HG03025 (cell line): ENCODE data around the gene TRAF7.
"Not testable (repeated sequence)": the region's sequence is repeated elsewhere in the genome, so short reads cannot be mapped to it uniquely, and the experiment has no call there.

Experiments
- ATAC-seq: cut with Tn5 transposase; IDR thresholded peaks from one replicate; pipeline ENCODE4 v1.9.1; 2021; ENCODE audit warnings: mild to moderate bottlenecking, moderate library complexity; ENCODE audit not compliant: unreplicated experiment, low FRiP score

Gene TRAF7

DNA sequence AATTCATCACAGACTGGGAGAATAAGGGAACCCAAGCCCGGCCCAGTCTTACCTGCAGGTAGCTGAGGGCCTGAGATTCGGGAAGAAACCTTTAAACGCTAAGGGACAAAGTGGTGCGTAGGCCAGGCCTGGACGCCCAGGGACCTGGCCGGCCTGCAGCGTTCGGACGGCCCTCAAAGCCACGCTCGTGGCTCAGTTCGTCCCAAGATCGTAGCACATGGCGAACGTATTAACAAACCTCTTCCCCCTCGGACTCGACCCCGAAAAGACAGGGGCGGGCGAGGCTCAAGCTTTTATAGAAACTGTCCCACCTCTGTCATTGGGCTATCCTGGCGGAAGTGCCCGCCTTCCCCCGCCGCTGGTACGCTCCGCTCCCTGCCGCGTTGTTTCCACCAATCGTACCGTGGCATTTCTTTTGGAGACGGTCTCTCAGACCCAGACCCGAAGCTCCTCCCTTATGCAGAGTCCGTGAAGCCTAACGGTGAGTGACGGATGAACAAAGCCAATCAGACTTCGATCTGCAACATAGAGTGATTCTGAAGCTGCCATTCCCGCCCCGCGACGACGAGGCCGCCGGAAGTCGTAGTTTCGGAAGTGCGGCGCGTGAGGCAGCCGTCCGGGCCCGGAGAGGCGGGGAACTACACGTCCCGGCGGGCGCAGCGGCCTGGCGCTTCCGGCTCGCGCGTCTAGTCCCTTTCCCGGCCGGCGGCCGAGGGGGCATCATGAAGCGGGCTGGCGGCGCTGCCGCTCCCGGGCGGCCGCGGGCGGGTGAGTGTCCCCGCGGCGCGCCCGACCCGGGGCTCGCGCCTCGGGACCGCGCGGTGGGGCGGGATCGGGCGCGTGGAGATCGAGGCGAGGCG, at the start of gene TRAF7:
TSS of gene TRAF7 (plus strand) at position 692 of the 860 bp plus-strand sequence. CDS start 8,139 bp downstream, outside the sequence.
- peak; percentile 78 for ATAC-seq

DNA sequence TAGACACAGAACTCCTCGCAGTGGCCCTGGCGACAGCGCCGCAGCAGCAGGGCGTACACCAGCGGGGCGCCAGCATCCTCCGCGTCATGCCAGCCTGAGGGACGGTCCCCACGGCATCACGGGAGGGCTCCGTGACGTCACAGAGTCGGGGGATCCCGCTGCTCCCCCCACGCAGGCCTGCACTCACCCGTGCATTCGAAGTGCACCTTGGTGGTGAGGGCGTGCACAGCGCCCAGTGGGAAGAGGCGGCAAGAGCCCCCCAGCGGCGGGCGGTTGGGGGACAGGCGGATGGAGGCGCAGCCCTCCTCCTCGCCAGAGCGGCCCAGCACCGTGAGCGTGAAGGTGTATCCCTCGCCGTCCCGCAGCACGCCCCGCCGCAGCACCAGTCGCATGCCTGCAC, 49.4 kb upstream of the TRAF7 start:
- not testable (repeated sequence) for ATAC-seq

DNA sequence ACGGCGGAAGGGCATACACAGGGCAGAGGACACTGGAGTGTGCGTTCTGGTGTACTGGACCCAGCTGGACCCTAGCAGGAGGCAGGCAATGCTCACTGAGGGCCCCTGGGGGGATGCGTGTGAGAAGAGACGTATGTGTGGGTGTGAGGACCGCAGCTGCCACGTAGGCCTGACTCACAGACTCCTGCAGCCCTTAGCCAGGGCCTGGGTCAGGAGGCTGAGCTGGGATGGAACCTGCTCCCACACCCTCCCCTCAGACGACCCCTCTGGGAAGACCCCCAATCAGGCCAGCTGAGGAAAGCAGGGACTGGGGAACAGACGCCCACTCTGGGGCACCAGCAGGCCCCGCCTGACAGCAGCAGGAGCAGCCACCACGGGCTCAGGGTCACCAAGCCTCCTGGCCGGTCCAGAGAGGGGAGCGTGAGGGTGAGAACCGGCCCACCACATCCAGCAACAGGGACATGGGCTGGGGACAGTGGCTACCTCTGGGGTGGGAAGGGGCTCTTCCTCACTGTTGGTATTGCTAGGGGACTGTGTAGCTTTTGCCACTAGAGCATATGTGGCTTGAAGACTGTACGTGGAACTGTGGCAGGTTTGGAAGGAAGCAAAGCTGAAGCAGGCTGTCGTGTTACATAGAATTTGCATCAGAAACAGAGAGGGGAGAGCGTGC, 48.3 kb upstream of the TRAF7 start:
- not testable (repeated sequence) for ATAC-seq

DNA sequence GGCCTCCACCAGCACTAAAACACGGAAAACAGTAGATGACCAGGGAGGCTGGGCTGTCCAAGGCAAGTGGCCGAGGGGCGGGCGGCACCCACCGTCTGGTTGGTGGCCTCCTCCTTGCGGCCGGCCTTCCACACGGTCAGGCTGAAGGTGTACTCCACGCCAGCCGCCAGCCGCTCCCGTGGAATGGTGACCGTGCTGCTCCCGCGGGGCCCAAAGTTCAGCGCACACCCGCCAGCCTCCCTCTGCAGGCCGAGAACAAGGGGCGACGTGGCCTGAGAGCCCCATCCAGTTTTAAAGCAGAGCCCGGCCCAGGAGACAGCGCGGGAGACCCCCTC, 47.8 kb upstream of the TRAF7 start:
- ATAC-seq = not testable (repeated sequence)

DNA sequence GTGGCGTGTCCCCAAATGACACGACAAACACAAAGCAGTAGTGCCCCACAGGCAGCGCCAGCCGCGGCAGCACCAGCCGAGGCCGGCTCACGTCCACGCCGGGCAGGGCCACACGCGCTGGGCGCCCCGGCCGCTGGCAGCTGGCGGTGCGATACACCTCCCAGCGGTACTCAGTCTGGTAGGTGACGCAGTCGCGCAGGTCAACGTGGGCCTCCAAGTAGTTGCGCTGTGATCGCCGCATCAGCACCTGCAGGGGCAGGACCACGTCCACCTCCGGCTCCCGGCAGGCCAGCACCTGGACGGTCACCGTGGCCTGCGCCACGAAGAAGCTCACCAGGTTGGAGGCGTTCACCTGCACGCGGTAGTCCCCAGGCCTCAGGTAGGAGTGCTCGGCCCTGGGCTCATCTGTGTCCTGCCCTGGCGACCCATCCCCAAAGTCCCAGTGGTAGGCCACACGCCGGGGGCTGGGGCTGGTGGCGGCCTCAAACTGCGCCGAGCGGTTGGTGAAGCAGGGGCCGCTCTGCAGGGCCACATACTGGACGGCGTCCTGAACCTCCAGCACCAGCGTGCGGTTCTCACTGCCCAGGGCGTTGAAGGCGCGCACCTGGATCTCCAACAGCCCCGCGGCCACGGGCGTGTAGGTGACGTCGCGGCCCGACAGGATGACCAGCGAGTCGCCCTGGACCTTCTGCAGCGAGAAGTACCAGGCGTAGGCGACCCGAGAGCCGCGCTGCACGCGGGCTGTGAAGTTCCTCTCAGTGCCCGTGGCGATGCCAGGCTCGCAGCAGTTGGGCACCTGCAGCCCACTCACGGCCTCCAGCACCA, 46.9 kb upstream of the TRAF7 start:
- not testable (repeated sequence) for ATAC-seq

DNA sequence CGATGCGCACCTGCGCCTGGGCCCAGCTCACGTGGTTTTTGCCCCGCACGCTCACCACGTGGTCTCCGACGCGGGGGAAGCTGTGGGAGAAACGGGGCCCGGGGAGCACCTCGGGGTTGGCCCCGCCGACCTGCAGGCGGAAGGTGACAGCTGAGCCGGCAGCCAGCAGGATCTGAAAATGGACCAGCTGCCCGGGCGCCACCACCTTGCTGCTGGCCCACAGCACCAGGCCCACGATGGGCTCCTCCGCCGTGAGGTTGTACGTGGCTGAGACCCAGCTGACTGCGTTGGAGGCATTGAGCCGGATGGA, 46.4 kb upstream of the TRAF7 start:
- ATAC-seq = not testable (repeated sequence)

DNA sequence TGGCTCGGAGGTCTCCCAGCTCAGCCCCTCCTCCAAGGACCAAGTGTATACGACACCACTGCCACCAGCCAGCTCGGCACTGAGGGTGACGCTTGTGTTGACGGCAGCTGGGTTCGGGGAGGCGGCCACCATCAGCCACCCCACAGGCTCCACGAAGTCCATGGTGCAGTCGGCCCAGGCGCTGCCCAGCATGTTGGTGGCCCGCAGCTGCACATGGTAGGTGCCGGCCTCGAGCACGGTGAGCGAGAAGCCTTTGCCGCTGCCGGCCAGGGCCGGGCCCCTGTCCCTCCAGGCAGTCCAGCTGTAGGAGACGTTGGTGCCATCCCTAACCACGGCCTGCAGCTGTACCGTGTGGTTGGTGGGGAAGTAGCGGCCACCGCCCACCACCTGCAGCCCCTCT, 45.7 kb upstream of the TRAF7 start:
- not testable (repeated sequence) for ATAC-seq

DNA sequence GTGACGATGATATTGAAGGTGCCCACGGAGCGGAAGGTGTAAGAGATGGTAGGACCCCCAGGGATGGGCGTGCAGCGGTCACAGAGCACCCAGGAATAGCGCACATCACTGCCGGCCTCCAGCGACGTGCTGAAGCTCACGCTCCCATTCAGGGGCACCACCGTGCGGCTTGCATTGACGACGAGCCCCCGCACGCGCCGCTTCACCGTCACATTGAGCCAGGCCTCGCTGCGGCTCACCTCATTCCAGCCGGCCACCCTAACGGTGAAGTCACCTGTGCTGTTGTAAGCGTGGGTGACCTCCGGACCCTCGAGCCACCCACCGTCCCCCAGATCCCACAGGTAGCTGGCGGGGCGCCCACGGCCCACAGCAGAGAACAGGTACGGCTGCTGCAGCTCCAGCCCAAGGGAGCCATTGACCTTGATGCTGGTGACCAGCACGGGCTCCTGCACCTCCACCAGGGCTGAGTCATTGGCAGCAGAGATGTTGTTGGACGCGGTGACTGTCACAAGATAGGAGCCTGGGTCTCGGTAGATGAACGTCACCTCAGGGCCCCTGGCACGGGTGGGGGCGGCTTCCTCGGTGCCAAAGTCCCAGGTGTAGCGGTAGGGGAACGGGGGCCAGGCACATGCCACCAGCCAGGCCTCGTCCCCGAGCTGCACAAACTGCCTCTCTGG, 45.1 kb upstream of the TRAF7 start:
- not testable (repeated sequence) for ATAC-seq

DNA sequence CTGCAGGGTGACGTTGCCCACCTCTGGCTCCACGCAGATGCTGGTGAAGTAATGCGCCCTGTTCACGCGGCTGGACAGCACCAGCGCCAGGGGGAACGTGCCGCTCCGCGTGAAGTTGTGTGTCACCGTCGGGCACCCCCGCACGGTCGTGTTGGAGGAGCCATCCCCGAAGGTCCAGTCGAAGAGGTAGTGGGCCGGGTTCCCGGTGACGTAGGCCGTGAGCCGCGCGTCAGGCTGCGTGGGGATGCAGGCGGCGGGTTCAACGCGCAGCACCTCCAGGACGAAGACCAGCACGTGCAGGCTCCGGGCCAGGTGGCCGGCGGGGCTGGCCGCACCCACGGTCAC, 44.6 kb upstream of the TRAF7 start:
- ATAC-seq = not testable (repeated sequence)

DNA sequence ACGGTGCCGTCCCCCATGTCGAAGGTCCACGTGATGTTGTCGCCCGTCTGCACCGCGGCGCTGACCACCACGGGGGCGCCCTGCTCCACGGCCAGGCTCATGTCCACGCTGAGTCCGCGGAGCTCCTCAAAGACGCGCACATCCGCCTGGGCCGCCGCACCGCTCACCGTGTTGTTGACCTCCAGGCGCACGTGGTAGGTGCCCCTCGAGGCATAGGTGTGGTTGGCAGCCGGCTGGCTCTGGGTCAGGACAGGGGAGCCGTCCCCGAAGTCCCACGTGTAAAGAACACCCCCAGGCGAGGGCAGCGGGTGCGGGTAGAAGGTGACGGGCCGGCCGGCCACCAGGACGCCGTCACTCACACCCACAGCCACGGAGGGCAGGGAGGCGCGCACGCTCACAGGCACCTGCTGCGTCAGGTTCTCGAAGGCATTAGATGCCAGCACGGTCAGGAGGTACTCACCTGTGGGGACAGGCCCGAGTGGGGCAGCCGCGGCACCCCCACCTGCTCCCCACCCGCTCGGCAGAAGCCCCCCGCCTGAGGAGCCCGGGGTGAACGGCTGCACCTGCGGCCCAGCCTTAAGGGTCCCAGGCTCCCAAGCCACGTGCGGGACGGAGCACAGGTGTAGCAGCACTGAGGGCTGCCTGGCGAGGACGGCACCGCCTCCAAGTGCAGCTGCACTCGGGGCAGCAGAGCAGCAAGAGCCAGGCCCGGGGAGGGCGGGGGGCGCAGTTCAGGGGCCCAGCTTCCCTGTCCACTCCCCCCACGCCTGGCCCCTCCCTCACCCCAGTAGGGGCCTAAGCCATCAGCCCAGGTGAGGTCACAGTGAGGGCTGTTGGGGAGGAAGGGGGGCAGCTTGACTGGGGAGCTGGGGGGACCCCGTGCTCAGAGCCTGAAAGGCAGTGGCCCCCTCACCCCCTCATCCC, 43.9 kb upstream of the TRAF7 start:
- not testable (repeated sequence) for ATAC-seq

DNA sequence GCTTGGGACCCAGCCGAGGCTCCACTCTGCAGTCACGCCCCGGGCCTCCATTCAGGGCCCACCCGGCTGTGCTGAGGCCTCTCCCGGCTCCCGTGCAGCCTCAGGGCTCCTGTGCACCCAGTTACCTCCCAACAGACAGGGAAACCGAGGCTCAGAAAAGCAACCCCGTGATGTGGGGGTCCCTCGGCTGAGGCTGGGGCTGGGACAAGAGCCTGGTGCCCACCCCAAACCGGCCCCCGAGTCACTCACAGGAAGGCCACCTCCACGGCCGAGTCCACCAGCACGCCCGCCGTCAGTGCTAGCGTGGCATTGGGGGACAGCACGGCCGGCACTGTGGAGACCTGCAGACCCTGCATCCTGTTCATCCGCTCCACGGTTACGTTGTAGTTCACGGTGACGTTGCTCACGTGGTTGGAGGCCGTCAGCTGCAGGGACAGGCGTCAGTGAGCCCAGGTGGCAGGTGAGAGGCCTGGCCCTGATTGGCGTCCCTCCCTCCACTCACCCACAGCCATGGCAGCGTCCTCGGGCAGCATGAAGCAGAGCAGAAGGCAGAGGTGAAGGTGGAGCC, 43.0 kb upstream of the TRAF7 start:
- ATAC-seq = not testable (repeated sequence)

DNA sequence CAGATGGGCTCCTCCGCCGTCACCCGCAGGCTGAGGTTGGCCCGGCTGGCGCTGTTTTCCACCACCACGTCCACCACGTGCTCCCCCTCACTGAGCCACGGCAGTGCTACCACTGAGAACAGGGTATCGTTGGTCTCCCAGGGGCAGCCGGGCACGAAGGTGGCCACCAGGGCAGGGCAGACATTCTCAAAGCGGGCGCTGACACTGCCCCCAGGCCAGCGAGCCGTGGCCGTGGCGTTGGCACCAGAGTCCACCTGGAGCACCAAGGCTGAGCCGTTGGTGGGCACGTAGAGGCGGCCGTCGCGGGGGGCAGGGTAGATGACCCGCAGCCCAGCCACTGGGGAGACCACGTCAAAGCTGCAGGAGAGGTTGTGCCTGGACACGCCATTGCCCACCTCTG, 41.4 kb upstream of the TRAF7 start:
- ATAC-seq = not testable (repeated sequence)

DNA sequence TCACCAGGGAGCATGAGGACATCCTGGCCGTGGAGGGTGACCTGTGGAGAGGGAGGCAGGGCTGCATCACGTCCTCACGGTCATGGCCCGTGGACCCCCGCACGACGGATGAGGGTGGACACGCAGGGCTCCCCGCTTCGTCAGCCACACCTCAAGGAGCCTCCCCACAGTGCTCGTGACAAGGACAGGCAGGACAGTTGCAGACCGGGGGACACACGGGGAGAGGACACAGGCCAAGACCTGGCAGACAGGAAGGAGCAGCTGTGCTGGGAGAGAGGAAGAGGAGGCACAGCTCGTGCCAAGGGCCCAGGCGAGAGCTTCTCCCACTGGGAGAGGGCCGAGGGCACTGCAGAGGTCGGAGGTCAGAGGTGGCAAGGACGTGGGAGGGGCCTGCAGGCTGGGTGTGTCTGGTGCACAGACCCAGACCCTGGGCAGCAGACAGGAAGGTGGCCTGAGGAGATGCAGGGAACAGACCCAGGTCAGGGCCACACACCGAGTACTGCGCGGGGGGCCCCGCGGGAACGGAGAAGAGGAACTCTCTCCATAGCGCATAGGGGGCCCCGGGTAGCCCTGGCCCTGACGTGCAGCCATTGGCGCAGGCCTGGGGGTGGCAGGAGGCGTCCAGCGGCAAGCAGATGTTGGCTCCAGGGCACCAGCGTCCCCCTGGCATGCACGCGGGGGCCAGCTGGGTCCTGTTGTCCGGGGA, 40.5 kb upstream of the TRAF7 start:
- ATAC-seq = not testable (repeated sequence)

DNA sequence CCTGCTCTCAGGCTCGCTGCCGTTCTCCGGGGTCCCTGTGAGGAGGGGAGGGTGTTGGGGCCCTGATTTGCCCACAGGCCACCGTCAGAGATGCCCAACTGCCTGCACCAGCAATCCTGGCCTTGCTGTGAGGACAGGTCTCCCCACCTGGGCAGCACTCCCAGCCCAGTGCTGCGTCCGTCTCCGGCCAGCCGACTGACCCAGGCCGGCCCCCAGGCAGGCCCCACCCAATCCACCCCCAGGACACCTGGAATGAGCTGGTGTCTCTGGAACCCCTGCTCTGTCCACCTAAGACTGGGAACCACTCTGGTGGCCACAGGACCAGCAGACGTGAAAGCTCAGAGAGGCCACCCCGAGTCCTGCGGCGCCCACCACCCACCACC, 40.0 kb upstream of the TRAF7 start:
- no peak for ATAC-seq

DNA sequence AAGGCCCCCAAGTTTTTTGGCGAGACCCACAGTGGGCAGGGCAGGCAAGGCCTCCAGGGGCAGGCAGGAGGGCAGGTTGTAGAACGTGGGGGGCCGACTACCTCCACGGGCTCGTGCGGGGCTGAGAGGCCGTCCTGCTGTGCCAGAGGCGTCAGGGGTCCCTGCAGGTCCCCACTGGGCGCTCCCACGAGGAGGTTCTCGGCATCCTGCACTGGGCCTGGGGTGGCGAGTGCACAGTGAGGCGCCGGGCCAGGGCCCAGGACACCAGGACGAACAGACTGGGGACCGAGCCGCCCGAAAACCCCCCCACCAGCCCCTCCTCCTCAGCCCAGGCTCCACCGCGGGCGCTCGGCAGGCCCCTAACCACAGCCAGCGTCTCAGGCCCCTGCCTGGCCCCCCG, 39.2 kb upstream of the TRAF7 start:
- not testable (repeated sequence) for ATAC-seq

DNA sequence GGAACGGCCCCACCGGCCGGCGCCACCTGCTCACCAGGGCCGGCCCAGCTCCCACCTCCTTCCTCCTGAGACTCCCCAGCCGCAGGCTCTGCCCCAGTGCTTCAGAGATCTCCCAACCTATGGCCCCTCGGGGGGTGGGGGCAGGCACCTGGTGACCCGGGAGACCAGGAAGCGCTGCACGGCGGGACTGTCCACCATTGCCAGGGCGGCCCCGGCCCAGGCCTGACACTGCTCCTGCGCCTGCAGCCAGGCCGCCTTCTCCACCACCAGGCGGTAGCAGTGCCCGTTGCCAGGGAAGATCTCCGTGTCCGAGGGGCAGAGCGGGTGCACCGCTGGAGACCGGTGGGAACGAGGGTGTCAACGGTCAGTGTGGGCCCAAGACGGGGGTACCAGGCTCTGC, 38.2 kb upstream of the TRAF7 start:
- not testable (repeated sequence) for ATAC-seq

DNA sequence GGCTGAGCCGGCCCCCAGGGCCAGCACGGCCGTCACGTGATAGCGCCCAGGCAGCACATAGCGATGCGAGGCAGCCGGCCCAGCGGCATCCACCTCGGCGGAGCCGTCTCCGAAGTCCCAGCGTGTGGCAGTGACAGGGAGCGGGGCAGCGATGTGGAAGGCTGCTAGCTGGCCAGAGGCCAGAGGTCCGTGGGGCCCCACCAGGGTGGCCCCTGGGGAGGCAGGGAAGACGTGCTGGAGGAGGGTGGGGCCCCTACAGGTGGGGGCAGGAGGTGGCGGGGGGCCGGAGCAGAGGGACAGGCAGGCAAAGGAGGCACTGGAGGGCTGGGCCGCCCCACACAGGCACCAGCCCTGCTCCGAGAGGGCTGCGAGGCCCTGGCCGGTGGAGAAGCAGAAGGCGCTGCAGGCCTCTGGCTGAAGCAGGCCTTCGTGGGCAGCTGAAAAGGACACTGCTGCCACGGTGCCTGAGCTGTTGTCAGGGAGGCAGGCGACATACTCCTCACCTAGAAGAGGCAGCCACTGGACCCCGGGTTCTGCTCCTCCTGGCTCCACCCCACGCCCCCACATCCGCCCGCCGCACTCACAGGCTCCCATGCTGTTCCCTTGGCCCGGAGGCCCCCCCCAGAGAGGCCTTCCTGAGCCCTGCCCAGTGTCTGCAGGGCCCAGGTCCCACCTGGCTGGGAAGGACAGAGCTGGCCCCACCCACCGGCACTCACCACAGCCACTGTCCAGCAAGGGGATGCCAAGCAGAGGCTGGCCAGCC, 37.4 kb upstream of the TRAF7 start:
- ATAC-seq = not testable (repeated sequence)

DNA sequence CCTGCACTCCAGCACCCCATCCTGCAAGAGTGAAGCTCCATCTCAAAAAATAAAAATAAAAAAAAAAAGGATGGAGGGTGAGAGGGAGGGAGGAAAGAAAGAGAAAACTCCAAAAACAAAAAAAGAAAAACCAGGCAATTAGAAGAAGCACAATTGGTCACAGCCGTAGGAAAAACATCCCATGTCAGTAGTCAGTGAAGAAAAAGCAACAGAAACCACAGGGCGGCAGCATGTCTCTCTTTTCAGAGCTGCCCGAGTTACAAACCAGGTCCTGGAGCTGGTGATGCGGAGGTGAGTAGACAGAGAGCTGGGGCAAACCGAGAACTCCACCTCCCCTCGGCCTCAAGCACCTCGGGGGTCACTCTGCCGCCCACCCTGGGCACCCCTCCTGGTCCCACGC, 34.3 kb upstream of the TRAF7 start:
- not testable (repeated sequence) for ATAC-seq
